GM18498 (cell line): ENCODE measurements around the gene GET3.
"Not testable (repeated sequence)": the region's sequence is repeated elsewhere in the genome, so short reads cannot be mapped to it uniquely, and the experiment has no call there.

Experiments
- ATAC-seq: cut with Tn5 transposase; IDR thresholded peaks from one replicate; pipeline ENCODE4 v1.9.1; 2021; ENCODE audit warnings: mild to moderate bottlenecking, moderate library complexity; ENCODE audit not compliant: unreplicated experiment

Gene GET3

GRCh38 chr19:12790628-12791344 lies 53.5 kb downstream of the GET3 start:
- no peak for ATAC-seq

GRCh38 chr19:12791345-12792050 lies 54.2 kb downstream of the GET3 start, which contains the start of gene JUNB:
JUNB (plus strand) TSS chr19:12791486; CDS start chr19:12791772, 286 bp downstream.
- ATAC-seq, result peak; percentile 36

GRCh38 chr19:12792051-12792852 lies 55.0 kb downstream of the GET3 start:
- no peak for ATAC-seq

DNA sequence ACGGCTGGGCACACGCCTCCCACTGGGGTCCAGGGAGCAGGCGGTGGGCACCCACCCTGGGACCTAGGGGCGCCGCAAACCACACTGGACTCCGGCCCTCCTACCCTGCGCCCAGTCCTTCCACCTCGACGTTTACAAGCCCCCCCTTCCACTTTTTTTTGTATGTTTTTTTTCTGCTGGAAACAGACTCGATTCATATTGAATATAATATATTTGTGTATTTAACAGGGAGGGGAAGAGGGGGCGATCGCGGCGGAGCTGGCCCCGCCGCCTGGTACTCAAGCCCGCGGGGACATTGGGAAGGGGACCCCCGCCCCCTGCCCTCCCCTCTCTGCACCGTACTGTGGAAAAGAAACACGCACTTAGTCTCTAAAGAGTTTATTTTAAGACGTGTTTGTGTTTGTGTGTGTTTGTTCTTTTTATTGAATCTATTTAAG lies 55.6 kb downstream of the GET3 start:
- ATAC-seq, result no peak

DNA sequence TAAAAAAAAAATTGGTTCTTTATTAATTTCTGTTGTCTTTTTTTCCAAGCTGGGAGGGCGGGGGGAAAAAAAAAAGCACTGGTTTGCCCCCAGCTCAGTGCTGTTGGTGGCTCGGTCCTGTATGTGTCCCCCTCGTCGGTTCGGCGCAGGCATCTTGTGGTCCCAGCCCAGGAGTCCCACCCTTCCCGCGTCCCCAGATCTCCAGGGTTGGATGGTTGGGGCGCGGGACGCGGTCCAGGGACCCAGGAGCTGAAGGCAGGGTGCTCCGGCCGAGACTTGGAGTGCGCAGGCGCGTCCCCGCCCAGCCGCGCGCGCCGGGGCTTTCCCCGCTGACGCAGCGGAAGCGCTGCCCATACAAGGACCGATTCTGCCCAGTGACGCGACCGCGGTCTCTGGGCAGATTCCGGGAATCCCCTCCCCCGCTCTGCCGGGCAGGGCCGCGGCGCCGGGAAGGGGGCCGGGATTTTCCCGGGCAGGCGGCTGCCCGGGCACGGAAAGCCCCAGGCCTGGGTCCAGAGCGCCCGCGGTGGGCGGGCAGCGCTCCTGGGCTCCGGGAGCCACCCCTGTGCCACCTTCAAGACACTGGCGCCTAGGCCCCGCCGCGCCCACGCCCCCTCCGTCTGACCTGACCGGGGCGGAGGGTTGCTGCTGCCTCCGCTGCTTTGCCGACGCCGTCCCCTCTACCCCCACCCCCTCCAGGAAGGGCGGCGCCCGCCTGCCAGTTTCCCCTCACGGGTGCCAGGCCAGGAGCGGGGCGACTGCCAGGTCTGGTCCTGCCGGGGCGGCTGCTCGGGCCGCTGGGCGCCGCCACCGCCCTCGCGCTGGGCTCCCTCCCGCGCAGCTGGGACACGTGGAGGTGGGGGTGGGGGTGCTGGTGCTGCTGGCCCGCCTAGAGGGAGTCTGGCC lies 56.2 kb downstream of the GET3 start:
- ATAC-seq, result peak; percentile 34

- no peak for ATAC-seq
Measured at GRCh38 chr19:12794196-12794941, 57.1 kb downstream of the GET3 start.

DNA sequence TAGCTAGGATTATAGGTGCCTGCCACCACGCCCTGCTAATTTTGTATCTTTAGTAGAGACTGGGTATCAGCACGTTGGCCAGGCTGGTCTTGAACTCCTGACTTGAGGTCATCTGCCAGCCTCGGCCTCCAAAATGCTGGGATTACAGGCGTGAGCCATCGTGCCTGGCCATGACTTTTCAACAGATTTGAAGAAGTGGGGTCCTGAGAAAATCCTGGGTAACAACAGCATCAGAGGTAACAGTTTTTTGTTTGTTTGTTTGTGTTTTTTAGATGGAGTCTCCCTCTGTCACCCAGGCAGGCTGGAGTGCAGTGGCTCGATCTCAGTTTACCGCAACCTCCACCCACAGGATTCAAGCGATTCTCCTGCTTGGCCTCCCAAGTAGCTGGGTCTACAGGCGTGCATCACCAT lies 57.7 kb downstream of the GET3 start:
- no peak for ATAC-seq

- no peak for ATAC-seq
Measured at GRCh38 chr19:12796146-12797071, 59.1 kb downstream of the GET3 start.

- ATAC-seq, result no peak
Measured at GRCh38 chr19:12797141-12797587, 59.9 kb downstream of the GET3 start.

DNA sequence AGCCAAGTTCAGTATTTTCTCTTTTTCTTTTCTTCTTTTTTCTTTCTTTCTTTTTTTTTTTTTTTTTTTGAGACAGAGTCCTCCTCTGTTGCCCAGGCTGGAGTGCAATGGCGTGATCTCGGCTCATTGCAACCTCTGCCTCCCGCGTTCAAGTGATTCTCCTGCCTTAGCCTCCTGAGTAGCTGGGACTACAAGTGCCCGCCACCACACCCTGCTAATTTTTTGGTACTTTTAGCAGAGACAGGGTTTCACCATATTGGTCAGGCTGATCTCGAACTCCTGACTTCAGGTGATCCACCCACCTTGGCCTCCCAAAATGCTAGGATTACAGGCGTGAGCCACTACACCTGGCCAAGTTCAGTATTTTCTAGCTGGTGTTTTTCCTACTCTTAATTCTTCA lies 60.3 kb downstream of the GET3 start:
- ATAC-seq, result not testable (repeated sequence)
